Ascending aorta (tissue), 2 donors: ENCODE results near the gene RGS9. TPM values are rescaled to one million over a fixed set of nuclear protein-coding genes. Genes with fewer than 3 reads are reported as not detected.

Experiments used
- DNase-seq, 2 donors: peaks; one replicate each; pipeline ENCODE4 v3.0.0-alpha.2; 2019; ENCODE audit warnings: low spot score in 2 of 2
- H3K27ac ChIP-seq, 2 donors: fragments of 200-600 bp; sonication (generic); one replicate each; pipeline ENCODE4 v1.5.1; 2016 to 2017; ENCODE audit warnings: mild to moderate bottlenecking in 1 of 2
- H3K27me3 ChIP-seq: fragments of 200-600 bp; sonication (generic); one replicate; pipeline ENCODE4 v1.5.1; 2017
- H3K36me3 ChIP-seq, 2 donors: fragments of 200-600 bp; sonication (generic); one replicate each; pipeline ENCODE4 v1.5.1; 2016
- H3K4me1 ChIP-seq, 2 donors: fragments of 200-600 bp; sonication (generic); one replicate each; pipeline ENCODE4 v1.5.1; 2016 to 2017; ENCODE audit warnings: mild to moderate bottlenecking in 1 of 2
- H3K4me3 ChIP-seq, 2 donors: fragments of 200-600 bp; sonication (generic); one replicate each; pipeline ENCODE4 v1.5.1; 2016 to 2017; ENCODE audit warnings: mild to moderate bottlenecking in 1 of 2
- H3K9me3 ChIP-seq, 2 donors: fragments of 200-600 bp; sonication (generic); one replicate each; pipeline ENCODE4 v1.5.1; 2016
- intact Hi-C: fragments of 100-400 bp; cut with DNase I; formaldehyde crosslinking; loops from one replicate; pipeline ENCODE4 v1.15.1; 2023
- total RNA-seq: library from RNA; depleted of rRNA; stranded (reverse); fragments of >200 nt; gene quantifications from one replicate; pipeline ENCODE4 v1.1.0, GENCODE V29; 2016
- TF ChIP-seq, protein P1 (sequence below), 3 experiments: fragments of 200-600 bp in 2 of 3; fragments of 450-650 bp in 1 of 3; sonication (generic) in 2 of 3; IDR thresholded peaks; one replicate each; pipeline ENCODE4 v1.5.1; 2016 to 2019; ENCODE audit warnings: antibody characterized with exemption in 3 of 3, mild to moderate bottlenecking in 1 of 3, moderate library complexity in 1 of 3

Gene RGS9
- total RNA-seq, 1 donor from 2014 or later: 0.21 TPM

DNA sequence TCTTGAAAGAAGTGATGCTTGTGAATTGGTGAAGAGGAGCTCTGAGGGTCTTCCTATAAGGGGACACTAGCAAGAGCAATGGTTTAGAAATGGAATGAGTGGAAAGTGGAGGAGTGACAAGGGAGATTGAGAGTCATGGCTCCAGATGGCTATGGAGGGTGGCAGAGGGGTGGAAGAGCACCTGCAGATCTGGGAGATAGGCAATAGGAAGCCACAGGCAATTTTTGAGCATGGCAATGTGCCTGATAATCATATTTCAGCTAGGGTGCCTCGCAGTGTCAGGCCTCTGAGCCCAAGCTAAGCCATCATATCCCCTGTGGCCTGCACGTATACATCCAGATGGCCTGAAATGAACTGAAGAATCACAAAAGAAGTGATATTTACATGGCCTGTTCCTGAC lies 21.5 kb downstream of the RGS9 start:
- Histone ChIP-seq H3K36me3 (no peaks in the 10 kb centered on the region), H3K4me3 (no peak overlapping the region), H3K9me3 (no peaks in the 10 kb centered on the region), H3K27ac (no peak overlapping the region), H3K27me3 (no peaks in the 10 kb centered on the region), H3K4me1 (no peaks in the 10 kb centered on the region)
- TF ChIP-seq, protein P1, sequence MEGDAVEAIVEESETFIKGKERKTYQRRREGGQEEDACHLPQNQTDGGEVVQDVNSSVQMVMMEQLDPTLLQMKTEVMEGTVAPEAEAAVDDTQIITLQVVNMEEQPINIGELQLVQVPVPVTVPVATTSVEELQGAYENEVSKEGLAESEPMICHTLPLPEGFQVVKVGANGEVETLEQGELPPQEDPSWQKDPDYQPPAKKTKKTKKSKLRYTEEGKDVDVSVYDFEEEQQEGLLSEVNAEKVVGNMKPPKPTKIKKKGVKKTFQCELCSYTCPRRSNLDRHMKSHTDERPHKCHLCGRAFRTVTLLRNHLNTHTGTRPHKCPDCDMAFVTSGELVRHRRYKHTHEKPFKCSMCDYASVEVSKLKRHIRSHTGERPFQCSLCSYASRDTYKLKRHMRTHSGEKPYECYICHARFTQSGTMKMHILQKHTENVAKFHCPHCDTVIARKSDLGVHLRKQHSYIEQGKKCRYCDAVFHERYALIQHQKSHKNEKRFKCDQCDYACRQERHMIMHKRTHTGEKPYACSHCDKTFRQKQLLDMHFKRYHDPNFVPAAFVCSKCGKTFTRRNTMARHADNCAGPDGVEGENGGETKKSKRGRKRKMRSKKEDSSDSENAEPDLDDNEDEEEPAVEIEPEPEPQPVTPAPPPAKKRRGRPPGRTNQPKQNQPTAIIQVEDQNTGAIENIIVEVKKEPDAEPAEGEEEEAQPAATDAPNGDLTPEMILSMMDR (IDR thresholded peaks at IDR 0.05): no peak
- no peak for DNase-seq
- intact Hi-C loops: no loop called here

DNA sequence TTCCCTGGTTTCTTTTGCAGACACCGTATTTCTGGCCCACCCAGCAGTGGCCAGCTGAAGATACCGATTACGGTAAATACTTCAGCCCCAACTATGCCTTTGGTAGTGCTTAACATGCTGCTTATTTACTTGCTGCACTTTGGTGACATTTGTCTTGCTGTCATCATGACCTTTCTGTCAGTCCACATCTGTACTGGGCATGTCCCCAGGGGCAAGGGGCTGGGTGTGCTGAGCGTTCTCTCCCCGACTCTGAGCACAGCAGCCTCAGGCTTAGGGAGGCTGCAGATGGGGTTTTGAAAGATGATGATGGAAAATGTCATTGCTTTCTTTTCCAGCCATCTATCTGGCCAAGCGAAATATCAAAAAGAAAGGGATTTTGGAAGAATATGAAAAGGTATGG lies 23.3 kb downstream of the RGS9 start:
- DNase-seq: no peak
- Histone ChIP-seq H3K27ac (no peak overlapping the region), H3K4me1 (no peaks in the 10 kb centered on the region), H3K4me3 (no peak overlapping the region), H3K9me3 (no peaks in the 10 kb centered on the region), H3K27me3 (no peaks in the 10 kb centered on the region), H3K36me3 (no peaks in the 10 kb centered on the region)
- intact Hi-C loops: no loop called here
- TF ChIP-seq, protein P1 (IDR thresholded peaks at IDR 0.05): no peak

DNA sequence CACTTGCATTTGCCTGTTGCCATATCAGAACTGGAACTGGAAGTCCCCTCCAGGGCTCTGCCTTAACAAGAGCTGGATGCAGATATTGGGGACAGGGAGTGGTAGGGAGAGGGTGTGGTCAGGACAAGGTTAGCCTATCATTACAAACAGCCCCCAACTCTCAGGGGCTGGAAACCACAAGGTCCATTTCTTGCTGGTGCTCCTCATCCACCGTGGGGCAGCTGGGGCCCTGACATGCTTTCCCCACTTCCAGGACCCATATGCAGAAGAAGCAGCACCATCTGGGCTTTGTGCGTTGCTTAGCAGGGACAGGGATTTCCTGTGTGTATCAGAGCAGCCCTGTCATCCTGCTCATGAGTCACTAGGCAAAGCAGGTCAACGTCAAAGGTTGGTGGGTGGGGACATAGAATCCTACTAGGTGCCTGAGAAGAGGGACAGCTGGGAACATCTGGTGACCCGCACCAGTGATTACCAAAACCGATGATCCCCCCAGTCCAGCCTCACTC lies 26.9 kb downstream of the RGS9 start:
- H3K36me3 ChIP-seq: no peaks in the 10 kb centered on the region
- H3K4me3 ChIP-seq: no peak overlapping the region
- H3K9me3 ChIP-seq: no peaks in the 10 kb centered on the region
- DNase-seq: no peak
- H3K27me3 ChIP-seq: no peaks in the 10 kb centered on the region
- TF ChIP-seq, protein P1 (IDR thresholded peaks at IDR 0.05): no peak
- intact Hi-C loops: no loop called here
- H3K4me1 ChIP-seq: no peaks in the 10 kb centered on the region
- H3K27ac ChIP-seq: no peak overlapping the region

DNA sequence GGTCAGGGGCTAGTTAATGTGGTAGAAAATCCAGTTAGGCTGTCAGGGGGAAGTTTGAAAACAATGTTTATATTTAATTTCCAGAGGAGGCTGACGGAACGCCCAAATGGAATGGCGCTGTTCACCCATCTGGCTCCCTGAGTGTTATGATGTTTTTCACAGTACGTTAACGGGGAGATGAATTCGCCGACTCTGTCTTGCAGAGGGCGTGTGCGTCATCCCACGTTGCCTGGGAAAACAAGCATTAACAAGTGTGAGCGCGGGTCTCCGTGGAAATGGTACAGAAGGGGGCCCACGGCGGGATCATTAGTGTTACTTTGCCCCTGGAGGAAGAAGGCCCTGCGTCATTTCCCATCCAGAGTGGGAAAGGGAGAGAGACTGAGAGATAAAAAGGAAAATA lies 29.6 kb downstream of the RGS9 start:
- TF ChIP-seq, protein P1 (IDR thresholded peaks at IDR 0.05): no peak
- H3K27ac ChIP-seq: no peak overlapping the region
- no peaks in the 10 kb centered on the region for H3K27me3 ChIP-seq
- H3K9me3 ChIP-seq: no peaks in the 10 kb centered on the region
- no peaks in the 10 kb centered on the region for H3K36me3 ChIP-seq
- no peak overlapping the region for H3K4me3 ChIP-seq
- no peak for DNase-seq
- intact Hi-C loops: no loop called here
- no peaks in the 10 kb centered on the region for H3K4me1 ChIP-seq

DNA sequence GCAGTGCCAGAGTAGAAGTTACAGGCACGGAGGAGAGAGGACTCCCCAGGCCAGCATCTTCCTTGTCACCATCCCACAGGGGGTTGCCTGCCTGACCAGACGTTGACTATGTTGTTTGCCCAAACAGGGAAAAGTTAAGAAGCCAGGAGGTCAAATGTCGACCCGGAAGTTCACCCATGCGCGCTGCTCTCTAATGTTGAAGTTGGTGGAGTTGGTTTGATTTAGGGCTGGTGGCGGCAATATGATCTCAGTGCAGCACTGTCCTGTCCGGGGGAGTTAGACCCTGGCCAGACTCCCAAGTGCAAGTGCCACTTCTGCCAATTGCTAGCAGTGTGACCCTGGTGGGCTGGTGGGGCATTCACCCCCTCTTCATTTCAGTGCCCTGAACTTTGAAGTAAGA lies 30.4 kb downstream of the RGS9 start:
- Histone ChIP-seq H3K36me3 (no peaks in the 10 kb centered on the region), H3K27me3 (no peaks in the 10 kb centered on the region), H3K4me1 (no peaks in the 10 kb centered on the region), H3K27ac (no peak overlapping the region), H3K9me3 (no peaks in the 10 kb centered on the region), H3K4me3 (no peak overlapping the region)
- DNase-seq: no peak
- TF ChIP-seq, protein P1 (IDR thresholded peaks at IDR 0.05): no peak
- intact Hi-C loops: no loop called here

DNA sequence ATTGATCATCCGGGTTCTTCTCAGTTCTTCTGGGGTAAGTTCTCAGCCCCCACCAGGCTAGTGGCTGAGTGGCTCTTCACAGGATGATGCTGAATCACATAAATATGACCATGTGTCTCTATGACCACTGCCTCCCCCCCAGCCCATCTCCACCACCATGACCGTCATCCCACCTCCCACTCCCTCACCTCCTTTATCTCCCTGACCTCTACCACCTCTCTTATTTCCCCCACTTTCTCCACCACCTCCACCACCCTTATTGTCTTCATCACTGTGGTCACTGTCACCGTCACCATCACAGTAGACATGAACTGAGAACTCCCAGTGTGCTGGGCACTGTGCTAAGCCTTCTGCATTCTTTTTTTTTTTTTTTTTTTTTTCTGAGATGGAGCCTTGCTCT lies 32.5 kb downstream of the RGS9 start:
- intact Hi-C loops: no loop called here
- Histone ChIP-seq H3K27ac (no peak overlapping the region), H3K36me3 (no peaks in the 10 kb centered on the region), H3K27me3 (no peaks in the 10 kb centered on the region), H3K4me3 (no peak overlapping the region), H3K9me3 (no peaks in the 10 kb centered on the region), H3K4me1 (no peaks in the 10 kb centered on the region)
- TF ChIP-seq, protein P1 (IDR thresholded peaks at IDR 0.05): no peak
- DNase-seq: no peak
